Karpas-422 (cell line): ENCODE results near the gene FOXQ1. TPM values are rescaled to one million over a fixed set of nuclear protein-coding genes. Genes with fewer than 3 reads are reported as not detected.

ENCODE experiments used
- DNase-seq: peaks from one replicate; pipeline ENCODE4 v3.0.0-alpha.2; 2015
- H2AFZ ChIP-seq: fragments of 200-600 bp; sonication (generic); 2 replicates; pipeline ENCODE4 v1.6.1; 2014; ENCODE audit warnings: antibody characterized with exemption, low read length, mixed read lengths
- H3K27ac ChIP-seq: fragments of 200-600 bp; sonication (generic); 2 replicates; pipeline ENCODE4 v1.5.1; 2014; ENCODE audit warnings: mild to moderate bottlenecking, low read length, moderate library complexity
- H3K27me3 ChIP-seq: fragments of 200-600 bp; sonication (generic); 2 replicates; pipeline ENCODE4 v1.6.1; 2014; ENCODE audit warnings: low read length, mixed read lengths
- H3K36me3 ChIP-seq: fragments of 200-600 bp; sonication (generic); 2 replicates; pipeline ENCODE4 v1.6.1; 2014; ENCODE audit warnings: low read length, mixed read lengths; ENCODE audit not compliant: insufficient read depth
- H3K4me1 ChIP-seq: fragments of 200-600 bp; sonication (generic); 2 replicates; pipeline ENCODE4 v1.6.1; 2014; ENCODE audit warnings: mild to moderate bottlenecking, low read length, mixed read lengths
- H3K4me2 ChIP-seq: fragments of 200-600 bp; sonication (generic); 2 replicates; pipeline ENCODE4 v1.6.1; 2014; ENCODE audit warnings: low read length, low read depth, mild to moderate bottlenecking; ENCODE audit not compliant: poor library complexity, severe bottlenecking
- H3K4me3 ChIP-seq: fragments of 200-600 bp; sonication (generic); 2 replicates; pipeline ENCODE4 v1.5.1; 2014; ENCODE audit warnings: mild to moderate bottlenecking, antibody characterized with exemption, low read length, mixed read lengths
- H3K79me2 ChIP-seq: fragments of 200-600 bp; sonication (generic); 2 replicates; pipeline ENCODE4 v1.6.1; 2014; ENCODE audit warnings: mild to moderate bottlenecking, low read length, mixed read lengths
- H3K9ac ChIP-seq: fragments of 200-600 bp; sonication (generic); 2 replicates; pipeline ENCODE4 v1.6.0; 2014; ENCODE audit warnings: low read length
- H3K9me2 ChIP-seq: fragments of 200-600 bp; sonication (generic), shearing (Covaris generic); replicated peaks from 2 replicates; pipeline ENCODE4 v1.6.0; 2014; ENCODE audit warnings: mild to moderate bottlenecking, low read length, moderate library complexity; ENCODE audit not compliant: insufficient read depth
- H3K9me3 ChIP-seq: fragments of 300-700, 200-600 bp; sonication (generic); 2 replicates; pipeline ENCODE4 v1.6.1; 2014; ENCODE audit warnings: low read length, mixed read lengths
- H4K20me1 ChIP-seq: fragments of 200-600 bp; sonication (generic); 2 replicates; pipeline ENCODE4 v1.6.1; 2014; ENCODE audit warnings: mild to moderate bottlenecking, antibody characterized with exemption, low read length, low read depth; ENCODE audit not compliant: insufficient read depth
- total RNA-seq: library from RNA; depleted of rRNA; stranded (reverse); fragments of >200 nt; shearing (Covaris generic); gene quantifications from 2 replicates; pipeline ENCODE4 v1.2.3, GENCODE V29; 2014; ENCODE audit warnings: low replicate concordance

The FOXQ1 gene
- total RNA-seq, 1 experiment from 2014 or later, result not detected

- Histone ChIP-seq H3K4me3 (no peak overlapping the region), H3K36me3 (no peaks in the 10 kb centered on the region), H2AFZ (no peak overlapping the region), H3K27ac (no peak overlapping the region), H3K9ac (no peak overlapping the region), H3K4me1 (no peaks in the 10 kb centered on the region), H3K79me2 (no peaks in the 10 kb centered on the region), H3K4me2 (no peak overlapping the region), H3K9me3 (no peaks in the 10 kb centered on the region), H3K27me3 (no peaks in the 10 kb centered on the region), H3K9me2 (no peaks in the 10 kb centered on the region), H4K20me1 (no peaks in the 10 kb centered on the region)
- no peak for DNase-seq
These were observed 22.8 kb downstream of the FOXQ1 start for GRCh38 chr6:1334684-1335083.

DNA sequence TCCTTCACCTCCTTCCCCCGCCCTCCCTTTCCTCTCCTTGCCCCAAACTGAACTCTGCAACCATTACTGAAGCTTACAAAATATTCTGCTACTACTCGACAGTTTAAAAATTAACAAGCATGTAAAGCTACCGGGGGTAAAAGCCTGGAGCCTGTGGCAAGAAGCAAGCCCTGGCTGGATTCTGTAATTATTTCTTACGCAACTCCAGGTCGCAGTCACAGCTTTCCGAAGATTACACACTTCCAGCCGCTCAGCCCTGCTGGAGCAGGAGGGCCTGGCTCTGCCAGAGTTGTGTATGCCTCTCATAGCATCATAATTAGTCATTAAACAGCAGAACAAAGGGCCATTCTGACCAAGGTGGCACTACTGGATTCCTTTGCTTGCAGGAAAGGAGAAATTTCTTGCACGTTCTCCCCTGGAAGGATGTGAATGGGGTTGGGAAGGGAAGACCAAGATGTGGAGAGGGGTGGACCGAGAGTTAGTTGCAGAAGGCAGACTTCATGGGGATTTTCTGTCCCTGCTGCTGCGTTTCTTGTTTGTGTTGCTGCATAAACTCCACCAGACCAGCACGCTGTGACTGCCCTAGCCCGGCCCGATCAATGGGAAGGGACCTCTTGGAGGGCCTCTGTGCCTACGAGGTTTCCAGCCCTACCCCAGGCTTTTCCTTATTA lies 23.6 kb downstream of the FOXQ1 start:
- Histone ChIP-seq H3K9me2 (no peaks in the 10 kb centered on the region), H2AFZ (no peak overlapping the region), H3K9ac (no peak overlapping the region), H3K9me3 (no peaks in the 10 kb centered on the region), H3K4me2 (no peak overlapping the region), H3K4me1 (no peaks in the 10 kb centered on the region), H3K36me3 (no peaks in the 10 kb centered on the region), H3K27me3 (no peaks in the 10 kb centered on the region), H3K4me3 (no peak overlapping the region), H3K27ac (no peak overlapping the region), H4K20me1 (no peaks in the 10 kb centered on the region), H3K79me2 (no peaks in the 10 kb centered on the region)
- no peak for DNase-seq

- Histone ChIP-seq H4K20me1 (no peaks in the 10 kb centered on the region), H3K4me3 (no peak overlapping the region), H3K9ac (no peak overlapping the region), H3K9me3 (no peaks in the 10 kb centered on the region), H3K79me2 (no peaks in the 10 kb centered on the region), H3K36me3 (no peaks in the 10 kb centered on the region), H3K4me1 (no peaks in the 10 kb centered on the region), H3K9me2 (no peaks in the 10 kb centered on the region), H3K27me3 (no peaks in the 10 kb centered on the region), H3K4me2 (no peak overlapping the region), H3K27ac (no peak overlapping the region), H2AFZ (no peak overlapping the region)
- peak; percentile 57 for DNase-seq
These were observed 24.4 kb downstream of the FOXQ1 start for GRCh38 chr6:1336246-1336843.

DNA sequence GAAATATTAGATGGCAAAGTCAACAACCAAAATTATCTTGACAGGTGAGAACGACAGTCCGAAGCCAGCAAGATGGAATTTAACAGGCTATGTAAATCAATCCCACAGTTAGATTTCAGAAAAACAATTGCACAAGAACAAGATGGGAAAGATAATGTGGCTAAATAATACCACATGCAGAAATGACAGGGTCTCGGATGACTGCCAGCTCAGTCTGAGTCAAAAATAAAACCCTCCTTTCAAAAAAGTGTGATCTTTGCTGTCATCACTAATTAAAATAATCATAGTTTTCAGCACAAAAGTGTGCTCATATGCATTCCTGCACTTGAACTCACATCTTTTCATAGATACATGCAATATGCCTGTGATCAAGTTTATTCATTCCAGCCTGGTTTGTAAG lies 25.9 kb downstream of the FOXQ1 start:
- no peaks in the 10 kb centered on the region for H3K79me2 ChIP-seq
- no peak overlapping the region for H3K27ac ChIP-seq
- no peak overlapping the region for H3K9ac ChIP-seq
- no peaks in the 10 kb centered on the region for H3K9me3 ChIP-seq
- H2AFZ ChIP-seq, result no peak overlapping the region
- DNase-seq, result no peak
- H3K4me2 ChIP-seq, result no peak overlapping the region
- no peaks in the 10 kb centered on the region for H3K36me3 ChIP-seq
- no peaks in the 10 kb centered on the region for H3K27me3 ChIP-seq
- H3K4me1 ChIP-seq, result no peaks in the 10 kb centered on the region
- H4K20me1 ChIP-seq, result no peaks in the 10 kb centered on the region
- no peak overlapping the region for H3K4me3 ChIP-seq
- H3K9me2 ChIP-seq, result no peaks in the 10 kb centered on the region

DNA sequence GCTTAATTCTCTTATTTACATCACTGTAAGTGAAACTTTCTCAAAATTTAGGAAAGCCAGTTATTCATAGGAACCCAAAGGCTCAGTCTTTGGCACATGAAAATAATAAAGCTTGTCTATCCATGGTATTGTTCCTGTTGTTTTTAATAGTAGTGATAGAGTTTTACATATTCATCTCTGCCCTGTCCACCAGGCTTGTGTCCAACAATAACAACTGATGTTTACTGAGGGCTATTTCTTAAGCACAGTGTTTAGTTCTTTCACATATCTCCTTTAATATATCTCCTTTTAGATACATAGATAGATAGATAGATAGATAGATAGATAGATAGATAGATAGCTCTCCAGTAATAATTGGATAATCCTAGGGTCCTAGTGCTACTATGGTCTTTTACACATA lies 34.2 kb downstream of the FOXQ1 start:
- no peak overlapping the region for H3K4me2 ChIP-seq
- H3K9ac ChIP-seq, result no peak overlapping the region
- H3K4me1 ChIP-seq, result no peaks in the 10 kb centered on the region
- DNase-seq, result no peak
- H3K9me3 ChIP-seq, result peaks cover under 1% of the 10 kb centered on the region; the same call in 1 of the 2 replicates
- H3K27ac ChIP-seq, result no peak overlapping the region
- no peaks in the 10 kb centered on the region; the same call in 1 of the 2 replicates for H3K27me3 ChIP-seq
- no peaks in the 10 kb centered on the region for H3K9me2 ChIP-seq
- H3K4me3 ChIP-seq, result no peak overlapping the region
- no peaks in the 10 kb centered on the region for H3K79me2 ChIP-seq
- H2AFZ ChIP-seq, result no peak overlapping the region
- H4K20me1 ChIP-seq, result no peaks in the 10 kb centered on the region
- no peaks in the 10 kb centered on the region for H3K36me3 ChIP-seq

DNA sequence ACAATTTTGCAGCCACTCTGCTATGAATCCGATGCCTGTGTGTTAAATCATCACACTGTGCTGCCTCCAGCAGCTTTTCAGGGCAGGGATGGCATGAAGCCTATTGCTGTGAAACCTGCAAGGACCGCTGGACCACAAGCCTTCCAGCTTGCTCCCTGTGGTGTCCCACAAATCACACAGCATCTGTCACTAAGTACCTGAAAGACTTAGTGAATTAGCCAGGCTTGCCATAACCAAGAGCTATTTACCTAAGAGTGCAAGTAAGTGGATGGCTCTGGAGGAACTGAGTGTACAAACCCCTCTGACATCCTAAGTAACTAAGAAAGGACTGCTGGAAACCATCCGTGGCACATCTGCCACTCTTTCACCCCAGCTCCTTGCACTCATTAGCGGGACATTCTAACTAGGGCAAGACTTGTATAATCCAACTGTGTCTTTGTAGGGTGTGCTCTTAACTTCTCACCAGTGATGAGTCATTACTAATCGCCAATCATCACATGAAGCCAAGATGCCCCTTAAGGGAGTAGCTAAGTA lies 34.7 kb downstream of the FOXQ1 start:
- peaks cover 6% of the 10 kb centered on the region; the same call in 1 of the 2 replicates for H3K9me3 ChIP-seq
- no peaks in the 10 kb centered on the region for H3K9me2 ChIP-seq
- no peaks in the 10 kb centered on the region; the same call in 1 of the 2 replicates for H3K27me3 ChIP-seq
- H3K4me2 ChIP-seq, result no peak overlapping the region
- H3K36me3 ChIP-seq, result no peaks in the 10 kb centered on the region
- no peak for DNase-seq
- H3K4me3 ChIP-seq, result no peak overlapping the region
- H4K20me1 ChIP-seq, result no peaks in the 10 kb centered on the region
- H3K4me1 ChIP-seq, result no peaks in the 10 kb centered on the region
- no peaks in the 10 kb centered on the region for H3K79me2 ChIP-seq
- no peak overlapping the region for H2AFZ ChIP-seq
- H3K27ac ChIP-seq, result no peak overlapping the region
- H3K9ac ChIP-seq, result no peak overlapping the region

- no peaks in the 10 kb centered on the region for H3K4me1 ChIP-seq
- peaks cover 7% of the 10 kb centered on the region; the same call in 1 of the 2 replicates for H3K9me3 ChIP-seq
- H2AFZ ChIP-seq, result no peak overlapping the region
- H3K9ac ChIP-seq, result no peak overlapping the region
- no peaks in the 10 kb centered on the region for H4K20me1 ChIP-seq
- no peaks in the 10 kb centered on the region for H3K9me2 ChIP-seq
- no peak overlapping the region for H3K4me2 ChIP-seq
- no peaks in the 10 kb centered on the region; the same call in 1 of the 2 replicates for H3K27me3 ChIP-seq
- H3K4me3 ChIP-seq, result no peak overlapping the region
- H3K27ac ChIP-seq, result no peak overlapping the region
- H3K36me3 ChIP-seq, result no peaks in the 10 kb centered on the region
- H3K79me2 ChIP-seq, result no peaks in the 10 kb centered on the region
- DNase-seq, result no peak
These were observed 35.3 kb downstream of the FOXQ1 start for GRCh38 chr6:1347161-1347560.

GRCh38 chr6:1348675-1349074 lies 36.8 kb downstream of the FOXQ1 start:
- Histone ChIP-seq H3K27me3 (no peaks in the 10 kb centered on the region; the same call in 1 of the 2 replicates), H3K4me1 (no peaks in the 10 kb centered on the region), H3K9me3 (peaks cover 7% of the 10 kb centered on the region; the same call in 1 of the 2 replicates), H4K20me1 (no peaks in the 10 kb centered on the region), H3K27ac (no peak overlapping the region), H3K9ac (no peak overlapping the region), H3K9me2 (no peaks in the 10 kb centered on the region), H3K36me3 (no peaks in the 10 kb centered on the region), H3K4me3 (no peak overlapping the region), H3K4me2 (no peak overlapping the region), H2AFZ (no peak overlapping the region), H3K79me2 (no peaks in the 10 kb centered on the region)
- no peak for DNase-seq
